ENCODE results near the gene IL27RA.
"Not testable (repeated sequence)": the region's sequence is repeated elsewhere in the genome, so short reads cannot be mapped to it uniquely, and the experiment has no call there.

The IL27RA gene

DNA sequence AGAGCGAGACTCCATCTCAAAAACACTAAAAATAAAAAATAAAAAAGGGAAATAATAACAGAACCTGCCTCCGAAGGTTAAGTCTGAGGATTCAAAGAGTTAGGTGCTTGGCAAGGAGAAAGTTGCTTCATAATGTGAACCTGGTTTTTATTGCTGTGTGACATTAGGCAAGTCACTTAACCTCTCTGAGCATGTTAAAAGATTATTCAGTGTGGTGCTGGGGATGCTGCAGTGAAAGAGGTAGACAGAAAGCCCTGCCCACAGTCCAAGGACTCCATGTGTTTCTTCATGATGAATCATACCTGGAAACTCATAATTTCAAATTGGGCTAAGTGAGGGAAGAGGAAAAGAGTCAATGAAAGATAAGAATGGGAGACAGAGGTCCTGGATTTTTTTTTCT lies 2.4 kb downstream of the IL27RA start:
- no peak for DNase-seq

DNA sequence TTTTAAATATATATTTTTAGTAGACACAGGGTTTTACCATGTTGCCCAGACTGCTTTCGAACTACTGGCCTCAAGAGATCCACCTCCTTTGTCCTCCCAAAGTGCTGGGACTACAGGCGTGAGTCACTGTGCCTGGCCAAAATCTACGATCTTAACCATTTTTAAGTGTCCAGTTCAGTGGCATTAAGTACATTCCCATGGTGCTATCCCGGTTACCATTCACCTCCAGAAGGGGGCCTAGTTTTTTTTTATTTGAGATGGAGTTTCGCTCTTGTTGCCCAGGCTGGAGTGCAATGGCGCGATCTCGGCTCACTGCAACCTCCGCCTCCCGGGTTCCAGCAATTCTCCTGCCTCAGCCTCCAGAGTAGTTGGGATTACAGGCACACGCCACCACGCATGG lies 3.6 kb downstream of the IL27RA start:
- DNase-seq: not testable (repeated sequence)

DNA sequence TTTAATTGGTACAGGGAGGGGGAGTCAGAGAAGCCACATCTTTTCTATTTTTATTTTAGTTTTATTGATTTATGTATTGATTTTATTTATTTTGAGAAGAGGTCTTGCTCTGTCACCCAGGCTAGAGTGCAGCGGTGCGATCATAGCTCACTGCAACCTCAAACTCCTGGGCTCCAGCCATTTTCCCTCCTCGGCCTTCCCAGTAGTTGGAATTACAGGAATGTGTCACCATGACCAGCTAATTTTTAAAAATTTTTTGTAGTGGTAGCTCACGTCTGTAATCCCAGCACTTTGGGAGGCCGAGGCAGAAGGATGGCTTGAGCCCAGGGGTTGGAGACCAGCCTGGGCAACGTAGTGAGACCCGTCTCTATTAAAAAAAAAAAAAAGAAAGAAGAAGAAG lies 4.1 kb downstream of the IL27RA start:
- no peak for DNase-seq

GRCh38 chr19:14039181-14039580 lies 7.6 kb downstream of the IL27RA start:
- DNase-seq: no peak

DNA sequence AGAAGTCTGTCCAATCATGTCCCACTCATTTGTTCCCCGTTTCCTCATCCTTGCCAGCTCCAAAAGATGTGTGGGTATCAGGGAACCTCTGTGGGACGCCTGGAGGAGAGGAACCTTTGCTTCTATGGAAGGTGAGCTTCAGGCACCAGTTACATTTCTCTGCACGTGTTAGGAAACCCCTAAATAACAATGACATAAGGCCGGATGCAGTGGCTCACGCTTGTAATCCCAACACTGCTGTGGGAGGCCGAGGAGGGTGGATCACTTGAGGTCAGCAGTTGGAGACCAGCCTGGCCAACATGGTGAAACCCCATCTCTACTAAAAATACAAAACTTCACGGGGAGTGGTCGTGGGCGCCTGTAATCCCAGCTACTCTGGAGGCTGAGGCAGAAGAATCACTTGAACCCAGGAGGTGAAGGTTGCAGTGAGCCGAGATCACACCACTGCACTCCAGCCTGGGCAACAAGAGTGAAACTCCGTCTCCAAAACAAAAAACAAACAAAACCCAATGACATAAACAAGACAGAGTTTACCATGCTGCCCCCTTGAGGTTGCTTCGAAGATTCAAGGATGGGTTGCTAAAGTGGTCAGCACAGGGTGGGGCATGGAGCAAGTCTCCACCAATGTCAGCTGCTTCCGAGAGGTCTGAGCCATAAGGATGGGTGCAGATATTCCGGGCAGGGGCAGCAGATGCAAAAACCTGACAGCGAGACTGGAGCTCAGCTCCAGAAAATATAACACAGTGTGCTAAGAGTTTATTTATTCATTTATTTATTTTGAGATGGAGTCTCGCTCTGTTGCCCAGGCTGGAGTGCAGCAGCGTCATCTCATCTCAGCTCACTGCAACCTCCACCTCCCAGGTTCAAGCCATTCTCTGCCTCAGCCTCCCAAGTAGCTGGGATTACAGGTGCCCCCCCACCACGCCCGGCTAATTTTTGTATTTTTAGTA lies 11.4 kb downstream of the IL27RA start:
- DNase-seq: not testable (repeated sequence)

- DNase-seq: not testable (repeated sequence)
These were observed 16.3 kb downstream of the IL27RA start for GRCh38 chr19:14047866-14048265.

- no peak for DNase-seq
These were observed 17.0 kb downstream of the IL27RA start for GRCh38 chr19:14048443-14049153.

- no peak for DNase-seq
These were observed 18.9 kb downstream of the IL27RA start for GRCh38 chr19:14050512-14050911.

GRCh38 chr19:14050961-14051360 lies 19.4 kb downstream of the IL27RA start:
- DNase-seq: not testable (repeated sequence)

DNA sequence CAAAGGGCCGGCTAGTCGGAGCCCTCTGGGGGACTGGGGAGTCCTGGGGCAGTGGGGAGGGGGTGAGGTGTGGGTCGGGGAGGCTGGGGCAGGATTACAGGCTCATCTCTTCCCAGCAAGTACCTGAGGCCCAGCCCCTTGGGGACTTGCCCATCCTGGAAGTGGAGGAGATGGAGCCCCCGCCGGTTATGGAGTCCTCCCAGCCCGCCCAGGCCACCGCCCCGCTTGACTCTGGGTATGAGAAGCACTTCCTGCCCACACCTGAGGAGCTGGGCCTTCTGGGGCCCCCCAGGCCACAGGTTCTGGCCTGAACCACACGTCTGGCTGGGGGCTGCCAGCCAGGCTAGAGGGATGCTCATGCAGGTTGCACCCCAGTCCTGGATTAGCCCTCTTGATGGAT lies 20.4 kb downstream of the IL27RA start:
- DNase-seq: no peak

DNA sequence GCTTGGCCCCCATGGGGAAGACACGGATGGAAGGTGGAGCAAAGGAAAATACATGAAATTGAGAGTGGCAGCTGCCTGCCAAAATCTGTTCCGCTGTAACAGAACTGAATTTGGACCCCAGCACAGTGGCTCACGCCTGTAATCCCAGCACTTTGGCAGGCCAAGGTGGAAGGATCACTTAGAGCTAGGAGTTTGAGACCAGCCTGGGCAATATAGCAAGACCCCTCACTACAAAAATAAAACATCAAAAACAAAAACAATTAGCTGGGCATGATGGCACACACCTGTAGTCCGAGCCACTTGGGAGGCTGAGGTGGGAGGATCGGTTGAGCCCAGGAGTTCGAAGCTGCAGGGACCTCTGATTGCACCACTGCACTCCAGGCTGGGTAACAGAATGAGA lies 20.9 kb downstream of the IL27RA start:
- DNase-seq: no peak

DNA sequence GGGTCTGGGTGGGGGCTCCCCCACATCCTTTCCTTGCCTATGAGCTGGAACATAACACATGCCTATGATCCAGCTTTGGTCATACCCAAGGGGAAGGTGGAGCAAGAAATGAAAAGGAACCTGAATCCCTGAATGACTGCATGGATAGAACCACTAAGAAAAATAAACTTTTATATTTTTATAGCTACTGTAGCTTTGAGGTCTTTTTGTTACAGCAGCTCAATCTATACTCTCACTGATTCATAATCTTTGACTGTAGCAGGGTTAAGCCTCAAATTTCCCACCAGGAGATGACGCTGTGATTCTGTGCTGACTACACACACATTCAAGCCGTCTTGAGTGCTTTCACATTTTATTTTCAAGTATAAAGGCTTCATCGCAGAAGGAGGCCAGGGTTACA lies 21.5 kb downstream of the IL27RA start:
- no peak for DNase-seq

GRCh38 chr19:14053500-14053899 lies 21.9 kb downstream of the IL27RA start:
- no peak for DNase-seq

DNA sequence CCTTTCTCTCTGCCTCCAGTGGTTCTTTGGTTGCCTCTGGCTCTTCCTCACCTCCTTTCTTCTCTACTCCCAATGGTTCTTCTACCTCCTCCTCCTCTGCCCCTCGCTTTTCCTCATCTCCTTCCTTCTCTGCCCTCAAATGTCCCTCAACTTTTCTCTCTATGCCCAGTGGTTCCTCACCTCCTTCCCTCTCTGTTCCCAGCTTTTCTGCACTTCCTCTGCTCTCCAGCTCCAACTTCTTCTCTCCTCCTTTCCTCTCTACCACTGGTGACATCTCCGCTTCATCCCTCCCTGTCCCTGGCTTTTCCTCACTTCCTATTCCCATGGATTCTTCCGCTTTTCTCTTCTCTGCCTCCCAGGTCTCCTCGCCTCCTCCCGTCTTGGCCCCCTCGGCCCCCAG lies 22.5 kb downstream of the IL27RA start:
- DNase-seq: no peak

GRCh38 chr19:14054721-14055120 lies 23.2 kb downstream of the IL27RA start:
- no peak for DNase-seq

- no peak for DNase-seq
These were observed 23.8 kb downstream of the IL27RA start for GRCh38 chr19:14055396-14055795.

- no peak for DNase-seq
These were observed 24.6 kb downstream of the IL27RA start for GRCh38 chr19:14056069-14056666.

GRCh38 chr19:14056741-14057356 lies 25.3 kb downstream of the IL27RA start:
- DNase-seq: no peak

GRCh38 chr19:14058182-14059092 lies 26.9 kb downstream of the IL27RA start:
- DNase-seq: no peak

- no peak for DNase-seq
These were observed 27.5 kb downstream of the IL27RA start for GRCh38 chr19:14059093-14059480.

- no peak for DNase-seq
These were observed 28.1 kb downstream of the IL27RA start for GRCh38 chr19:14059652-14060155.

All from SHP77 treated with DMSO at 0.1 percent for 48 hours (cell line).